Lung (tissue), 12 donors: Measurements from ENCODE around the gene GABRB1. TPM values are rescaled to one million over a fixed set of nuclear protein-coding genes. Genes with fewer than 3 reads are reported as not detected.
A peak's percentile ranks its signal among the peaks of the same experiment; 100 is the strongest.

Experiments
- ATAC-seq: fragments of 200-7000 bp; cut with Tn5 transposase; one replicate; pipeline ENCODE4 v1.9.1; 2020; ENCODE audit warnings: moderate number of reproducible peaks; ENCODE audit not compliant: insufficient read depth, low FRiP score
- DNase-seq, 3 donors: peaks; one replicate each; pipeline ENCODE4 v3.0.0-alpha.2; 2013 to 2017
- H3K27ac ChIP-seq, 2 donors: one replicate each; pipeline ENCODE4 v1.5.1; 2013; ENCODE audit warnings: mild to moderate bottlenecking in 2 of 2, moderate library complexity in 2 of 2, control low read depth in 1 of 2, inconsistent platforms in 1 of 2, low read depth in 1 of 2, low read length in 1 of 2
- H3K27me3 ChIP-seq, 3 donors: one replicate each; pipeline ENCODE4 v1.5.1; 2013; ENCODE audit warnings: low read length in 2 of 3; ENCODE audit not compliant: control insufficient read depth in 3 of 3, insufficient read depth in 3 of 3
- H3K36me3 ChIP-seq, 4 donors: one replicate each; pipeline ENCODE4 v1.5.1; 2013; ENCODE audit warnings: low read length in 4 of 4, mild to moderate bottlenecking in 1 of 4, moderate library complexity in 1 of 4; ENCODE audit not compliant: control insufficient read depth in 4 of 4, insufficient read depth in 4 of 4
- H3K4me1 ChIP-seq, 5 donors: one replicate each; pipeline ENCODE4 v1.5.1; 2013; ENCODE audit warnings: low read length in 5 of 5, mild to moderate bottlenecking in 2 of 5, moderate library complexity in 1 of 5; ENCODE audit not compliant: control insufficient read depth in 5 of 5, insufficient read depth in 5 of 5
- H3K4me3 ChIP-seq: one replicate; pipeline ENCODE4 v1.5.1; 2013; ENCODE audit warnings: mild to moderate bottlenecking, control low read depth, moderate library complexity
- H3K9ac ChIP-seq, 2 donors: one replicate each; pipeline ENCODE4 v1.5.1; 2013; ENCODE audit warnings: low read length in 2 of 2, control low read depth in 1 of 2; ENCODE audit not compliant: insufficient read depth in 1 of 2
- H3K9me3 ChIP-seq, 4 donors: one replicate each; pipeline ENCODE4 v1.5.1; 2013; ENCODE audit warnings: low read length in 3 of 4, mild to moderate bottlenecking in 1 of 4, moderate library complexity in 1 of 4; ENCODE audit not compliant: control insufficient read depth in 4 of 4, insufficient read depth in 3 of 4
- CTCF ChIP-seq: IDR thresholded peaks from 2 replicates; pipeline ENCODE4 v1.5.1; 2012; ENCODE audit warnings: mild to moderate bottlenecking; ENCODE audit errors: control extremely low read depth, extremely low read depth
- WGBS, 2 donors: extraction: QIAGEN DNeasy Blood & Tissue Kit; methylation state at CpG; one replicate each; pipeline ENCODE4 v1.1.7; 2013; 5-methylcytosine and 5-hydroxymethylcytosine counted together
- polyA plus RNA-seq, 2 donors: library from polyadenylated mRNA; stranded (reverse); fragments of 200-250 nt; gene quantifications; one replicate each; pipeline ENCODE4 v1.2.1, GENCODE V29; 2013
- total RNA-seq, 2 donors: library from RNA; depleted of rRNA in 1 of 2; stranded (reverse); fragments of >200 nt in 1 of 2; gene quantifications; one replicate each; pipeline ENCODE4 v1.2.1, GENCODE V29; 2014 to 2021
- donor health status: control.
- donor health status: control.
- donor health status: Bipolar disorder and iron deficiency.
- donor health status: healthy.
- donor health status: DM: yes; HTN: yes; CAD: no.

The GABRB1 gene
- total and polyA plus RNA-seq, 4 donors = 0.34 TPM; not detected in 3

GRCh38 chr4:47468706-47469365 is 437.5 kb downstream of the GABRB1 start:
- no peaks in the 10 kb centered on the region for H3K36me3 ChIP-seq
- ATAC-seq = no peak
- peak overlapping the region in 1 of 2 donors; percentile 27 for H3K9ac ChIP-seq
- H3K4me1 ChIP-seq = peaks cover 0 to 5% (median 3%) of the 10 kb centered on the region in 5 donors
- no peak overlapping the region for H3K4me3 ChIP-seq
- TF ChIP-seq CTCF = no peak
- WGBS, 2 donors = 72 to 85% methylated on average over 6 of the region's 6 CpGs
- no peak overlapping the region for H3K27ac ChIP-seq
- peak in 2 of 3 donors; percentile 78 to 79 for DNase-seq
- H3K9me3 ChIP-seq = no peaks in the 10 kb centered on the region
- H3K27me3 ChIP-seq = no peaks in the 10 kb centered on the region

DNA sequence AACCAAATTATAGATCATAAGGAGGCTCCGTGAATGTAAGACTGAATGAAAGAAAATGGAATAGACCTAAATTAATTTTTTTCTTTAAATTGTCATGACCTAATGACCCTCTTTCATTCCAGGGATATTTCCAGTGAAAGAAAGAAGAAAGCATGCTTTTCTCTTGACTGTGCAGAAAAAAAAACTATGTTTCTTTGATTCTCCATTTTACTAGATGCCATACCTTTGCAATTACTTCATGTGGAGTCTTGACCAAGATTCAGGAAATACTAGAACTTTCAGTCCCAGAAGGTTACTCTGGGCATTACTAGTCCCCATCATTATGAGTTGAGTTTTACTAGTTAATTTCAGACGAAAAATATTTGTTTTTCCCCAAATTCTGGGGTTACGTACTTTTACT is 438.6 kb downstream of the GABRB1 start:
- no peak for TF ChIP-seq CTCF
- H3K27me3 ChIP-seq = no peaks in the 10 kb centered on the region
- 92 to 95% methylated on average over 3 of the region's 3 CpGs for WGBS, 2 donors
- H3K36me3 ChIP-seq = no peaks in the 10 kb centered on the region
- H3K9me3 ChIP-seq = no peaks in the 10 kb centered on the region
- no peak overlapping the region for H3K27ac ChIP-seq
- ATAC-seq = no peak
- no peak for DNase-seq
- no peak overlapping the region for H3K4me3 ChIP-seq
- no peak overlapping the region for H3K9ac ChIP-seq
- H3K4me1 ChIP-seq = peaks cover 0 to 5% (median 3%) of the 10 kb centered on the region in 5 donors

- TF ChIP-seq CTCF = no peak
- Histone ChIP-seq H3K4me3 (no peak overlapping the region), H3K27ac (no peak overlapping the region), H3K36me3 (no peaks in the 10 kb centered on the region), H3K9ac (no peak overlapping the region), H3K27me3 (no peaks in the 10 kb centered on the region), H3K9me3 (no peaks in the 10 kb centered on the region), H3K4me1 (peaks cover 0 to 5% (median 3%) of the 10 kb centered on the region in 5 donors)
- 52 to 73% methylated on average over 4 of the region's 4 CpGs for WGBS, 2 donors
- ATAC-seq = no peak
- DNase-seq = no peak
Observed at GRCh38 chr4:47471064-47471463, 439.7 kb downstream of the GABRB1 start.

DNA sequence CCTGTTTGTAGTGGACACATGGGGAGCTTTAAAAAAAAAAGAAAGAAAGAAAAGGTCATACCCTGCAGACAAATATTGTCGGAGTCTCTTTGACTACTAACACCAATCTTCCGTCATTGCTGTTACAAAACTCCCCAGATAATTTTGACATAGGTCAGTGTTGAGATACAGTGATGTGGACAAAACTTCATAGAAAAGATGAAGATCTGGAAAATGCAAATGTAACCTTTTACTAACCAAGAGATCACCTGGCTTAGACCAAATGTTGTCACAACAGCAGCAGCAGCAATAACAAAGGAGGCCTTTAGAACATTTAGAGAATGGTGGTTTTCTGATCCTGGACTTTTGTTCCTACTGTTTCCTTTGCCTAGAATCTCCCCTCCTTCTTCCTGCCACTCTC is 440.2 kb downstream of the GABRB1 start:
- Histone ChIP-seq H3K36me3 (no peaks in the 10 kb centered on the region), H3K4me3 (no peak overlapping the region), H3K4me1 (peaks cover 0 to 5% (median 3%) of the 10 kb centered on the region in 5 donors), H3K27ac (no peak overlapping the region), H3K9ac (no peak overlapping the region), H3K27me3 (no peaks in the 10 kb centered on the region), H3K9me3 (no peaks in the 10 kb centered on the region)
- ATAC-seq = no peak
- WGBS, 2 donors = 51 to 88% methylated on average over 2 of the region's 2 CpGs
- TF ChIP-seq CTCF = no peak
- DNase-seq = no peak
